ENCODE measurements around the gene MZT2A.
"Not testable (repeated sequence)": the region's sequence is repeated elsewhere in the genome, so short reads cannot be mapped to it uniquely, and the experiment has no call there.

The MZT2A gene

GRCh38 chr2:131454914-131455313 is 37.3 kb downstream of the MZT2A start:
- DNase-seq (ENCODE audit: low read depth in 2 of 2), result not testable (repeated sequence)

- not testable (repeated sequence) for DNase-seq (ENCODE audit: low read depth in 2 of 2)
Measured at GRCh38 chr2:131451265-131451949, 40.8 kb downstream of the MZT2A start.

- DNase-seq (ENCODE audit: low read depth in 2 of 2), result not testable (repeated sequence)
Measured at GRCh38 chr2:131447981-131448380, 44.2 kb downstream of the MZT2A start.

- DNase-seq (ENCODE audit: low read depth in 2 of 2), result no peak
Measured at GRCh38 chr2:131445896-131446295, 46.3 kb downstream of the MZT2A start.

- not testable (repeated sequence) for DNase-seq (ENCODE audit: low read depth in 2 of 2)
Measured at GRCh38 chr2:131445515-131445797, 46.7 kb downstream of the MZT2A start.

GRCh38 chr2:131444736-131445514 is 47.3 kb downstream of the MZT2A start:
- not testable (repeated sequence) for DNase-seq (ENCODE audit: low read depth in 2 of 2)

- DNase-seq (ENCODE audit: low read depth in 2 of 2), result not testable (repeated sequence)
Measured at GRCh38 chr2:131440742-131441468, 51.3 kb downstream of the MZT2A start.

Measured in fibroblast of skin of left biceps (primary cell).